B cell (primary cell): ENCODE measurements around the gene CTTN. TPM values are rescaled to one million over a fixed set of nuclear protein-coding genes. Genes with fewer than 3 reads are reported as not detected.

Experiments used
- ATAC-seq: fragments of 200-7000 bp; cut with Tn5 transposase; one replicate; pipeline ENCODE4 v1.10.0; 2021; ENCODE audit warnings: low read depth, mild to moderate bottlenecking, moderate number of reproducible peaks, moderate library complexity
- CTCF ChIA-PET: fragments of 350-600 bp; sonication (Branson Sonifier 250); formaldehyde crosslinking; loops from one replicate; lab custom pipeline; 2021; ENCODE audit warnings: antibody characterized with exemption, inconsistent platforms; lab: Charles Lee
- POLR2A ChIA-PET: fragments of 350-600 bp; sonication (Branson Sonifier 250); formaldehyde crosslinking; loops from one replicate; lab custom pipeline; 2021; ENCODE audit warnings: antibody characterized with exemption; lab: Charles Lee
- DNase-seq: peaks from one replicate; pipeline ENCODE4 v3.0.0; 2013
- H2AFZ ChIP-seq: 2 replicates; pipeline ENCODE4 v1.6.1; 2012; ENCODE audit warnings: mild to moderate bottlenecking, low read depth, low read length; ENCODE audit not compliant: insufficient read depth, poor library complexity, severe bottlenecking
- H3K27ac ChIP-seq, 2 donors: 1 replicate in 1 of 2; 2 replicates in 1 of 2; pipeline ENCODE4 v1.5.1; 2012 to 2013; ENCODE audit warnings: low read length in 2 of 2, mild to moderate bottlenecking in 2 of 2, moderate library complexity in 1 of 2
- H3K27me3 ChIP-seq, 4 experiments: fragments of 200-600 bp in 1 of 4; sonication (generic) in 1 of 4; replicated peaks in 1 of 4; 1 replicate in 2 of 4; 2 replicates in 2 of 4; pipeline versions ENCODE4 v1.6.1 to v1.7.0; 2013 to 2016; ENCODE audit warnings: low read length in 3 of 4, mild to moderate bottlenecking in 2 of 4, mixed read lengths in 1 of 4, moderate library complexity in 1 of 4; ENCODE audit not compliant: insufficient read depth in 4 of 4, control insufficient read depth in 3 of 4; ENCODE audit errors: control extremely low read depth in 1 of 4
- H3K36me3 ChIP-seq, 2 experiments: replicated peaks in 1 of 2; 1 replicate in 1 of 2; 2 replicates in 1 of 2; pipeline versions ENCODE4 v1.6.1 to v1.7.1; 2013; ENCODE audit warnings: low read length in 1 of 2; ENCODE audit not compliant: insufficient read depth in 2 of 2, control insufficient read depth in 1 of 2; ENCODE audit errors: control extremely low read depth in 1 of 2, extremely low read depth in 1 of 2
- H3K4me1 ChIP-seq, 2 donors: fragments of 200-600 bp in 1 of 2; sonication (generic) in 1 of 2; 1 replicate in 1 of 2; 2 replicates in 1 of 2; pipeline versions ENCODE4 v1.5.1 to v1.6.1; 2013 to 2017; ENCODE audit warnings: low read length in 2 of 2; ENCODE audit not compliant: control insufficient read depth in 2 of 2, insufficient read depth in 2 of 2
- H3K4me2 ChIP-seq: replicated peaks from 2 replicates; pipeline ENCODE3; 2012; ENCODE audit warnings: mild to moderate bottlenecking, low read depth, low read length; ENCODE audit not compliant: poor library complexity, severe bottlenecking
- H3K4me3 ChIP-seq, 5 experiments: fragments of 200-600 bp in 1 of 5; sonication (generic) in 1 of 5; 1 replicate in 3 of 5; 2 replicates in 2 of 5; pipeline versions ENCODE4 v1.5.1 to v1.7.0; 2011 to 2016; ENCODE audit warnings: low read length in 4 of 5, mild to moderate bottlenecking in 4 of 5, low read depth in 2 of 5, control low read depth in 1 of 5, moderate library complexity in 1 of 5; ENCODE audit not compliant: insufficient read depth in 1 of 5; ENCODE audit errors: control extremely low read depth in 1 of 5, extremely low read depth in 1 of 5
- H3K79me2 ChIP-seq: fragments of 200-600 bp; sonication (generic); one replicate; pipeline ENCODE4 v1.6.0; 2016; ENCODE audit warnings: low read length; ENCODE audit not compliant: control insufficient read depth, insufficient read depth
- H3K9ac ChIP-seq: fragments of 200-600 bp; sonication (generic); 2 replicates; pipeline ENCODE4 v1.6.1; 2017; ENCODE audit warnings: mild to moderate bottlenecking, low read length, moderate library complexity
- H3K9me3 ChIP-seq, 3 donors: one replicate each; pipeline versions ENCODE4 v1.6.1 to v1.7.1; 2013; ENCODE audit warnings: low read length in 2 of 3; ENCODE audit not compliant: control insufficient read depth in 2 of 3, insufficient read depth in 1 of 3; ENCODE audit errors: control extremely low read depth in 1 of 3
- H4K20me1 ChIP-seq: 2 replicates; pipeline ENCODE4 v1.6.0; 2012; ENCODE audit warnings: mild to moderate bottlenecking, low read length; ENCODE audit not compliant: insufficient read depth, control insufficient read depth, poor library complexity, severe bottlenecking
- H3K27ac Mint-ChIP-seq: one replicate; pipeline ENCODE4 v1.8.0; 2021; ENCODE audit warnings: mixed read lengths
- H3K27me3 Mint-ChIP-seq: one replicate; pipeline ENCODE4 v1.8.0; 2021; ENCODE audit warnings: mixed read lengths
- H3K4me1 Mint-ChIP-seq: one replicate; pipeline ENCODE4 v1.8.0; 2021; ENCODE audit warnings: mixed read lengths
- H3K4me3 Mint-ChIP-seq: one replicate; pipeline ENCODE4 v1.8.0; 2021; ENCODE audit warnings: mixed read lengths
- H3K9me3 Mint-ChIP-seq: one replicate; pipeline ENCODE4 v1.8.0; 2022; ENCODE audit warnings: mixed read lengths; ENCODE audit not compliant: insufficient read depth
- EZH2 ChIP-seq: IDR thresholded peaks from 2 replicates; pipeline ENCODE4 v1.6.1; 2012; ENCODE audit warnings: borderline replicate concordance, low read depth, mild to moderate bottlenecking, moderate library complexity, low read length; ENCODE audit not compliant: insufficient read depth, poor library complexity, severe bottlenecking
- WGBS: methylation state at CpG from one replicate; pipeline ENCODE4 v1.1.5; 2013; ENCODE audit warnings: missing lambda C conversion rate; ENCODE audit not compliant: insufficient coverage; 5-methylcytosine and 5-hydroxymethylcytosine counted together
- intact Hi-C: fragments of 100-400 bp; cut with micrococcal nuclease; formaldehyde crosslinking; loops from one replicate; pipeline ENCODE4 v1.10.0; 2022
- polyA plus RNA-seq: library from polyadenylated mRNA; depleted of rRNA; stranded (reverse); fragments of >200 nt; gene quantifications from 2 replicates; pipeline ENCODE4 v1.2.3, GENCODE V29; 2012
- total RNA-seq, 2 donors: library from RNA; stranded (reverse); fragments of 120-200 nt in 1 of 2; gene quantifications; 1 replicate in 1 of 2; 2 replicates in 1 of 2; pipeline versions ENCODE4 v1.2.3 to v1.2.4, GENCODE V29; 2013 to 2022
- TF ChIP-seq, protein P1 (sequence below): fragments of 200-600 bp; IDR thresholded peaks from one replicate; pipeline ENCODE4 v1.8.0; 2022; ENCODE audit warnings: antibody characterized with exemption, mild to moderate bottlenecking

CTTN gene
- total and polyA plus RNA-seq, 2 donors (not counting 1 experiment from before 2014, with no cell fraction given): 0.34 TPM; not detected in 1

GRCh38 chr11:70463478-70464255 lies 65.3 kb downstream of the CTTN start:
- Histone ChIP-seq H3K9ac (no peak overlapping the region), H3K27ac (no peak overlapping the region), H3K9me3 (peaks cover 0 to 9% (median 0%) of the 10 kb centered on the region in 3 donors), H3K4me1 (peaks cover 0 to 3% of the 10 kb centered on the region in 2 donors), H3K79me2 (no peaks in the 10 kb centered on the region), H3K36me3 (no peaks in the 10 kb centered on the region), H3K27me3 (peaks cover 0 to 36% (median 3%) of the 10 kb centered on the region in 4 experiments), H4K20me1 (no peaks in the 10 kb centered on the region), H3K4me2 (no peak overlapping the region), H2AFZ (no peak overlapping the region), H3K4me3 (no peak overlapping the region)
- DNase-seq (no peak), ATAC-seq (no peak)
- no peak overlapping the region for H3K27ac Mint-ChIP-seq
- H3K9me3 Mint-ChIP-seq: no peaks in the 10 kb centered on the region
- H3K27me3 Mint-ChIP-seq: peaks cover 32% of the 10 kb centered on the region
- ChIA-PET POLR2A (no interaction called here), CTCF (no interaction called here)
- intact Hi-C loops: no loop called here
- 97% methylated on average over 59 of the region's 61 CpGs for WGBS
- H3K4me1 Mint-ChIP-seq: no peaks in the 10 kb centered on the region
- no peak for TF ChIP-seq EZH2
- TF ChIP-seq, protein P1, sequence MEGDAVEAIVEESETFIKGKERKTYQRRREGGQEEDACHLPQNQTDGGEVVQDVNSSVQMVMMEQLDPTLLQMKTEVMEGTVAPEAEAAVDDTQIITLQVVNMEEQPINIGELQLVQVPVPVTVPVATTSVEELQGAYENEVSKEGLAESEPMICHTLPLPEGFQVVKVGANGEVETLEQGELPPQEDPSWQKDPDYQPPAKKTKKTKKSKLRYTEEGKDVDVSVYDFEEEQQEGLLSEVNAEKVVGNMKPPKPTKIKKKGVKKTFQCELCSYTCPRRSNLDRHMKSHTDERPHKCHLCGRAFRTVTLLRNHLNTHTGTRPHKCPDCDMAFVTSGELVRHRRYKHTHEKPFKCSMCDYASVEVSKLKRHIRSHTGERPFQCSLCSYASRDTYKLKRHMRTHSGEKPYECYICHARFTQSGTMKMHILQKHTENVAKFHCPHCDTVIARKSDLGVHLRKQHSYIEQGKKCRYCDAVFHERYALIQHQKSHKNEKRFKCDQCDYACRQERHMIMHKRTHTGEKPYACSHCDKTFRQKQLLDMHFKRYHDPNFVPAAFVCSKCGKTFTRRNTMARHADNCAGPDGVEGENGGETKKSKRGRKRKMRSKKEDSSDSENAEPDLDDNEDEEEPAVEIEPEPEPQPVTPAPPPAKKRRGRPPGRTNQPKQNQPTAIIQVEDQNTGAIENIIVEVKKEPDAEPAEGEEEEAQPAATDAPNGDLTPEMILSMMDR: no peak
- H3K4me3 Mint-ChIP-seq: no peak overlapping the region
